Amygdala (tissue), 56 donors: ENCODE data around the gene AGAP1.
"Not testable (repeated sequence)": the region's sequence is repeated elsewhere in the genome, so short reads cannot be mapped to it uniquely, and the experiment has no call there.

Source experiments
- DNase-seq, 56 donors: peaks; one replicate each; lab custom pipeline; 2025; lab: John Stamatoyannopoulos, UW

The AGAP1 gene

DNA sequence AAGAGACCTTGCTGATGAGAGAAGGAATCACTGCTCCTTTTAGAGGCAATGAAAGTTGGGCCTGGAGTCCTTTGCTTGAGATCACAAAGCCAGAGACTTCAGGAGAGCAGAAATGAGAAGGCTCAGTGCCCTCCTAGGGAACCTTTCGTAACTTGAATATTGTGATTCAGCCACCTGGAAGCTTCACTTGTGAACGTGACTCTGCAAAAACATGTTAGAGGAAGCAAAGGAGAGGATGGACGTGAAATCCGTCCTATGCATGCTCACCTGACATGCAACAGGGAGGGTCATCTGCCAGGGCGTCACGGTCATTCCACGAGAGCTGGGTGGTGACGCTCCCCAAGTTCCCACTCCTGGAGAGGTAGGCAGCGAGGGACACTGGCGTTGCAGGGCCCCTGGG lies 243.6 kb downstream of the AGAP1 start:
- no peak for DNase-seq

DNA sequence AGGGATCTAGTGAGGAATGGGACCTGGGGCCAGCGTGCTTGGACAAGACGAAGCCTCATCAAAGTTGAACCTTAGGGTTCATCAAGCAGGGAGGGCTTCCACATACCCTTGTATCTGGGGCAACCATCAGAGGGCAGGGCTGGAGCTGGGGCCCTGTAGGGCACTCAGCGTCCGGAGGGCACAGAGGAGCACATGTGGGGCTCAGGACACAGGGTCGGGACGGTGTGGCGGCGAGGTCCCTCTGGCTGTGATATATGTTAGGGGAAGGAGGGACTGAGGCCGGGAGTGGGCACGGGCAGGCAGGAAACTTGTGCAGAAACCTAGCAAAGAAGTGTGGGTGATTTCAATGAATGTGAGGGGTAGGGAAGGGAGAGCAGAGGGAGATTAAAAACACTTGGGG lies 244.0 kb downstream of the AGAP1 start:
- no peak for DNase-seq

GRCh38 chr2:235739704-235740415 lies 246.0 kb downstream of the AGAP1 start:
- DNase-seq: peak in 1 of 56 donors; percentile 14

DNA sequence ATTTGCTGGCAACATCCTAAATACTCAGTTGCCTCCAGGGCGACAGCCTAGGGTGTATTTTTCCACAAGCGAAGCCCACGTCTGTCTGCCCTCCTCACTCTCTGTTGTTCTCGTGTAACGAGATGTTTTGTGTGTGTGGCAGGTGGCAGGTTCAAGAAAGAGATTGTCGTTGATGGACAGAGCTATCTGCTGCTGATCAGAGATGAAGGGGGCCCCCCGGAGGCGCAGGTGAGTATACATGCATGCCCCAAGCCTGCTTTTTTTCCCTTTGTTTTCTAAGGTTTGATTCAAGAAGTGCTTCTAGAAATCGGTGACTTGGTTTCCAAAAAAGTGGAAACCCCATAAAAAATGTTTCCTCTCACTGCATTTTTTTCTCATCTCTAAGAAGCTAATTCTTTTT lies 247.0 kb downstream of the AGAP1 start:
- peak in 6 of 56 donors; percentile 15 to 52 (median 34) for DNase-seq

GRCh38 chr2:235744161-235744560 lies 250.3 kb downstream of the AGAP1 start:
- no peak for DNase-seq

- no peak for DNase-seq
These were observed 251.8 kb downstream of the AGAP1 start for GRCh38 chr2:235745597-235745996.

DNA sequence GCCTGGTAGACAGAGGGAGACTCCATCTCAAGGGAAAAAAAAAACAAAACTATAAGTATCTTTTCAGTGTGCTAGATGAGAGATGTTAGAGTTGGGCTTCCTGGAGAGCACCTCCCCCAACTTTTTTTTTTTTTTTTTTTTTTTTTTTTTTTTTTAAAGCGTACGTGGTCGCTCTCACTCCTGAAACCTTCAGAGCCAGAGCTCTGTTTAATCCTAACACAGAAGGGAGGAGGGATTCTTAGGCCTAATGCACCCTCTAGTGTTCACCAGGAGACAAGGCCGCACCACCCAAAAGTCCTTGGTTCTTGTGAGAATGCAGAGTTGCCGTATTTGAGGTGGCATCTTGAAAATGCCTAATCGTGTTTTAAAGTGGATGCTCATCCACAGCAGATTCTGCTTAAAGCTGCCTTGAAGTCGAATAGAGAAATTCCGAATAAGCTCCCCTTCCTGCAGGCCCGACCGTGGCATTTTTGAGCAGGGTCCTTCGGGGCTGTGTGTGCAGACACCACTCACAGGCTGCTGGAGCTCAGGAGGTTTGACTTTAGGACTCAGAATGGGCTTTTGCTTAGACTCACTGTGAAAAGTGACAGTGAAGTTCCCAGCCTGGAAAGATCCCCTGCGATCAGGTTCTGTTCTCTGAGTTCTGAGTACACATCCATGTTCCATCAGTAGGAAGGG lies 252.6 kb downstream of the AGAP1 start:
- peak in 33 of 56 donors; percentile 16 to 82 (median 45) for DNase-seq

DNA sequence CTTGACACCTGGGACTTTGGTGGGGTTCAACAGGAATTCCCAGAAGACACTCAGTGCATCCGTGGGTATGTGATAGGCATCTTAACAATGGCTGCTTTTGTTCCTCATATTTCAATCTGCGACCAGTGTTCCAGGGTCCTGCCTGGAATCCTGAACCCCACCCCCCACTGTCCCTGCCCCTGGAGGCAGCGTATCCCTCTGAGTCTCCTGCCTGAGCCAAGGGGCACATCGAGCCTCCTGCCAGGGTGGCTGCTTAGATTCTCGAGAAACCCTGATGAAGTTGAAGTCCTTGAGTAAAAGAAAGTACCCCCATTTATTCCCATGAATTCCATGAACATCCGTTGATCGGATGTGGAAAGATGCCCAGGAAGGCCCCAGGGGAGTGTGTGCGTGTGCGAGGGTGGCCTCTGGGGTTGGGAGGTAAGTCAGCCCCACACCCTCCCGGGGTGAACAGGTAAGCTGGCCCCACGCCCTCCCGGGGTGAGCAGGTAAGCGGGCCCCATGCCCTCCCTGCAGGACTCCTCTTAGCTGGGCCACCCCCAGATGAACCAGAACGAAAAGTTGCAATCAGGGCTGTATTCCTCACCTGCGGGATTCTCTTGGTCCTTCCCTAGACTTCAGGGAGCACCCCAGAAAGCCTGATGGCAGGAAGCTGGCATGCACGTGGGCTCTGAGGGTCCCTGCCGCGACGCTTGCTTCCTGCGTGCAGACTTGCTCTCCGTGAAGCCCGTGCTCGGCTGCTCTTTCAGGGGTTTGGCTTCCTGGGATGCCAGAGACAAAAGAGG lies 253.3 kb downstream of the AGAP1 start:
- no peak for DNase-seq

DNA sequence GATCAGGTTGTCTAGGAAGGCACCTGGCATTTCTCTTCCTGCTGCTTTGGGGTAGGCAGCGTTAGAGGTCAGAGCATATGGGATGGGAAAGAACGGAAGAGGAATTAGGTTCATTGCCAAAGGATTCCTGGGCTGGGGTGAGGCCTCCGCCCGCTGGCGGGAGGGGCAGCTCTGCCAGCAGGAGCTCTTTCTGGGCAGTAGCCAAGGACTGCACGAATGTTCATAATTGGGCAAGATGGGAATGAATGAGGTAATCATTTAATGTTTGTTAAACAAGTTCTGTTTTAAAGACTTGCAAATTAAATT lies 253.9 kb downstream of the AGAP1 start:
- peak in 1 of 56 donors; percentile 26 for DNase-seq

DNA sequence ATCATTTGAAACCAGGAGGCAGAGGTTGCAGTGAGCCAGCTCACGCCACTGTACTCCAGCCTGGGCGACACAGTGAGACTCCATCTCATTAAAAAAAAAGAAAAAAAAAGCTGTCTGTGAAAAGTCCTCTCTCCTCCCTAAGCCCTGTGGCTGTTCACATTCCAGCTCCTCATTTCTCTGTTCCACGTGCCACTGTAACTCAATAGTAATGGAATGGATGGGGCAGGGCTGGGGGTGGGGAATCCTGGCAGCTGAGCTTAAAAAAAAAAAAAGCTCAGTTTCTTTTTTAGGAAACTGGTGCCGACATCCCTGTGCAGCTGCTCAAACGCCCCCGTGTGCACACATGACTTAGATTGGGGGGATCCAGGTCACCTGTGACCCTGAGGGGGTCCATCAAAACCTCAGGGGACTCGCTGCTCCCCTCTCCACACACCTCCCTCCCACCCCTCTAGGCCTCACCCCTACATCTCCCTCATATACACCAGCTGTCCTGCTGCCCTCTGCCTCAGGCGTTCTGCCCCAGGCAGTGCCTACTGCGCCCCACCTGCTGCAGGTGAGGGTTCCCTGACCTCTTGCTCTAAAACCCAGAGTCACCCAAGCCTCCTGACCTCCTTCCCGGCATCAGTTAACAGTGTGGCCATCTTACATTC lies 255.4 kb downstream of the AGAP1 start:
- no peak for DNase-seq

- DNase-seq: no peak
These were observed 255.9 kb downstream of the AGAP1 start for GRCh38 chr2:235749771-235750160.

DNA sequence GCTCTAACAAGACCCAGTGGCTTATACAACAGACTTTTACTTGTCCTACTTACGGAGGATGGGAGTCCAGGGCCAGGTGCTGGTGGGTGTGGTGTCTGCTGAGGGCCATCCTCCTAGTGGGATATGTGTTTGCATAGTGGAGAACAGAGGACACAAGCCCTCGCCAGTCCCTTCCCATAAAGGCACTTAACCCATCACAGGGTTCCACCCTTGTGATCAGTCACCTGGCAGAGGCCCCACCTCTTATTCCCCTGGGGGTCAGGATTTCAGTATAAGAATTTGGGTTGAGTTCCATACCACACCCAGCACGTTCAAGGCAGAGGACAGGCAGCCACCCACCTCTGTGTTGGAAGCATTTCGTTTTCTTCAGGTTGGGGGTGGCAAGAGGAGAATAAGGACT lies 259.0 kb downstream of the AGAP1 start:
- DNase-seq: no peak

DNA sequence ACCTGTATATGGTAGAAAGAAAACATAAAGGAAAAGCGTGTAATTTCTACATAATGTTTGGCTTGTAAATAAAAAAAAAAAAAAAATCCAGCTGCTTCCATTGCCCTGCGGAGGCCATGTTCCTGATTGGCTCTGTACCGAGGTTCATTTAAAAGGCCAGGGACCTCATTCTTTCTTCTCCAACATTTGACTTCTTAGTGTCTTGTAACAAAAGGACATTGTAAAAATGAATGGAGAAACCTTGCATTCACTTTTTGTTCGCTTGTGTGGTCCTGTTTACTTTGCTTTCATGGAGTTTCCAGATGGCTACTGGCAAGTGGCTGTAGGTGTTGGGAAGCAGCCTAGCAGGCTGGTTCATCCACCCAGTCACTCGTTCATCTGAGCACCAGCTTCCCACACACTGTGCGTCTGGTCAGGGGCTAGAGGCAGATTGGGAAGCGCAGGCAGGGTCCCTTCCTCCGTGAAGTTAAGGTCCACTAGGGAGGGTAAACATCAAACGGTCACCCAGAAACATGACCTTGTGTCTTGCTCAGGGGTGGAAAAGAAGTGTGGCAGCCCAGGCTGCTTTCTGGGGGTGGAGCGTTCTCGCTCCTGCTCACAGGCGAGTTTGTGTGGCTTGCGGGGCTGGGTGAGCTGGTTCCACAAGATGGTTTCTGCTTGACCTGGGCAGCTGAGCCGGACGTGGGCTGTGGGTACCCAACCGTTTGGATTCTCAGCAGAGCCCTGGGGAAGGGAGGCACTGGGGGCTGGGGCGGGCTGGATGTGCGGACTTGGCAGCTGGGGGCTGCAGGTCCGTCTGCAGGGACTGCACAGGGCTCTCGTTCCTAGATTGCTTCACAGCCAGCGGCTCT lies 260.7 kb downstream of the AGAP1 start:
- DNase-seq: no peak

- no peak for DNase-seq
These were observed 262.6 kb downstream of the AGAP1 start for GRCh38 chr2:235756491-235756890.

DNA sequence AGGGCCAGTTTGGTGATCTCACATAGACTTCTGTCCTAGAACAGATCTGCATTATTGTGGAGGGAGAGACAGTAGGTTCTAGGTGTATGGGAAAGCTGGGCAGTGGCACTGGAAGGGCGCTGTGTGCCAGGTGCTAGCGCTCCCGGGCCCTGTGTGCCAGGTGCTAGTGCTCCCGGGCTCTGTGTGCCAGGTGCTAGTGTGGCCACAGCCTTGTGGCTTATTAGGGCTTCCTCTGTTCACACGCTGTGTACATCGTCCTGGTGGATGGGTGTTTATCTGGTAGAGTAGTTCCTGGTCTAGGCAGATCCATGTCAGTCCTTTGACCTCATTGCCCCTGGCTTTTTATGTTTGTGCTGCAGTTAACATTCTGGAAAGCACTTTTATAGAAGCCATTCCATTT lies 263.4 kb downstream of the AGAP1 start:
- DNase-seq: no peak

GRCh38 chr2:235757640-235758039 lies 263.8 kb downstream of the AGAP1 start:
- no peak for DNase-seq

GRCh38 chr2:235762832-235763598 lies 269.2 kb downstream of the AGAP1 start:
- DNase-seq: no peak

GRCh38 chr2:235763816-235764215 lies 270.0 kb downstream of the AGAP1 start:
- no peak for DNase-seq

- not testable (repeated sequence) for DNase-seq
These were observed 270.6 kb downstream of the AGAP1 start for GRCh38 chr2:235764478-235764877.
